ENCODE results near the gene VPS37B.

The VPS37B gene

GRCh38 chr12:122830517-122831214 lies 65.3 kb downstream of the VPS37B start:
- in situ Hi-C loops (cut with HindIII; ENCODE audit: low sequenced_read_pairs) = loop anchor here (5.0 to 25.0 kb wide), 2 partner anchors 38 to 407 kb away; partner anchors contain the start of genes MPHOSPH9 and MTRFR

GRCh38 chr12:122827258-122827657 lies 68.7 kb downstream of the VPS37B start:
- in situ Hi-C loops (cut with HindIII; ENCODE audit: low sequenced_read_pairs) = loop anchor here (25.0 kb wide), 1 partner anchor 410 kb away; the partner anchor contains the start of genes MPHOSPH9 and MTRFR

GRCh38 chr12:122825773-122826724 lies 69.9 kb downstream of the VPS37B start:
- in situ Hi-C loops (cut with HindIII; ENCODE audit: low sequenced_read_pairs) = loop anchor here (25.0 kb wide), 1 partner anchor 411 kb away; the partner anchor contains the start of genes MPHOSPH9 and MTRFR

DNA sequence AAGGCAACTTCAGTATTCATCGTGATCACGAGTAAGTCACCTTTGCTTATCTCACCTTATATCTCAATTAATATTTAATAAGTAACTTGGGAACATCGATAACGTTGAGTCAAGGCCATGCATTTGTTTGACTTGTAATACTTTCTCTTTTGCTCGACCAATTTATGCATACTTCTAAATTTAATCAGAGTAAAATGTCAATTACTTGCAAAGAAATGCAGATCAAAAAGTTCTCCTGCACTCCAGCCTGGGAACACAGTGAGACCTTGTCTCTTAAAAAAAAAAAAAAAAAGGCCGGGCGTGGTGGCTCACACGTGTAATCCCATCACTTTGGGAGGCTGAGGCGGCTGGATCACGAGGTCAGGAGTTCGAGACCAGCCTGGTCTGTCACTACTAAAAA lies 72.5 kb downstream of the VPS37B start:
- in situ Hi-C loops (cut with HindIII; ENCODE audit: low sequenced_read_pairs) = no loop called here

GRCh38 chr12:122820838-122821271 lies 75.1 kb downstream of the VPS37B start:
- in situ Hi-C loops (cut with HindIII; ENCODE audit: low sequenced_read_pairs) = no loop called here

DNA sequence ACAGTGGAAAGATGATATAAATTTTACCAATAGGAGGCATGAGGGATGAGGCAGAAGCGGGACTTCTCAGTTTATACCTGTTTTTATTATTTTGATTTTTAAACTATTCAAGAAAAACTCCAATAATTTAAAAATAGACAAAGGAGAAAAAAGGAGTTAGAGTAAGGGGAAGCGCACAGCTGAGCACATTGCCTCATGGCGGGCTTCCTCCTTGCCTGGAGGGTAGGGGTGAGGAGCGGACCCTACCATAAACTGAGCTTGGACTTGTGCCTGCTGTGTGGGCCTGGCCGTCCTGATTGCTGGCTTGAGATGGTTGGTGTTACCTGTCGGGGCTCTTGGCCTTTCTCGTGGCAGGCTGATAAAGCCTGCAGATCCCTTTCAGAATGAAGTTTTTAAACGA lies 75.8 kb downstream of the VPS37B start:
- in situ Hi-C loops (cut with HindIII; ENCODE audit: low sequenced_read_pairs) = no loop called here

DNA sequence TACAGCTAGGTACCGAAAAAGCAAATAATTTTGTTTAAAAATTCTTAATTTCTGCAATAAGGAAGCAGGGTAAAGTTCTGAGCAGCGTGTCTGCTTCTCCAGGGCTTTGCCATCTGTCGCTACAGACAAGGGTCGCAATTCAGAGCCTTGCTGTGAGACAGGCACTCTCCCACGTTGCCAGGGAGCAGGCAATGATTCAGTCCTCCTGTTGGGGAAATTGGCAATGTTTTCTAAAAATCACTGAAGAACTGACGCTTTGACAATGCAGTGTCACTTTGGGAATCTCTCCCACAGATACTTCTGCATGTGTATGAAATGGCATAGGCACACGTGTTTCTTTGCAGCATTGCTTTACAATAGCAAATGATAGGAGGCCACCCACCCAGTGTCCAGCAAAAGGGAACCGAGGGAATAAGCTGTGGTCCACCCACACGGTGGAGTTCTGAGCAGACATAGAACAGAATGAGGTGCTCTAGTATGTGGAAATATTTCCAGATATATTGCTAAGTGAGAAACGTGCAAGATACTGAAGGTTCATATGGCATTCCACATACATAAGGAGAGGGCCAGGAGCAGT lies 76.6 kb downstream of the VPS37B start:
- in situ Hi-C loops (cut with HindIII; ENCODE audit: low sequenced_read_pairs) = no loop called here
